Ishikawa (cell line): Measurements from ENCODE around the gene SERTM2.

Source experiments
- CEBPB ChIP-seq: IDR thresholded peaks from 2 replicates; pipeline ENCODE4 v1.6.1; 2012
- CREB1 ChIP-seq: IDR thresholded peaks from 2 replicates; pipeline ENCODE4 v1.6.1; 2012; ENCODE audit warnings: low read depth
- EP300 ChIP-seq: IDR thresholded peaks from 2 replicates; pipeline ENCODE4 v1.6.1; 2012; ENCODE audit warnings: borderline replicate concordance
- FOXM1 ChIP-seq: IDR thresholded peaks from 2 replicates; pipeline ENCODE4 v1.6.1; 2012; ENCODE audit warnings: low read depth, borderline replicate concordance
- MAX ChIP-seq: IDR thresholded peaks from 2 replicates; pipeline ENCODE4 v1.6.1; 2012
- NFIC ChIP-seq: IDR thresholded peaks from 2 replicates; pipeline ENCODE4 v1.6.1; 2012
- RAD21 ChIP-seq: IDR thresholded peaks from 2 replicates; pipeline ENCODE4 v1.6.1; 2012; ENCODE audit warnings: low read depth
- TAF1 ChIP-seq: IDR thresholded peaks from 2 replicates; pipeline ENCODE4 v1.6.1; 2012; ENCODE audit warnings: low read depth, mild to moderate bottlenecking
- USF1 ChIP-seq: IDR thresholded peaks from 2 replicates; pipeline ENCODE4 v1.6.1; 2012
- YY1 ChIP-seq: IDR thresholded peaks from 2 replicates; pipeline ENCODE4 v1.6.1; 2012; ENCODE audit warnings: low read depth
- TF ChIP-seq, protein P1 (sequence below): IDR thresholded peaks from 2 replicates; pipeline ENCODE4 v1.6.1; 2012; ENCODE audit warnings: low read depth, mild to moderate bottlenecking

DNA sequence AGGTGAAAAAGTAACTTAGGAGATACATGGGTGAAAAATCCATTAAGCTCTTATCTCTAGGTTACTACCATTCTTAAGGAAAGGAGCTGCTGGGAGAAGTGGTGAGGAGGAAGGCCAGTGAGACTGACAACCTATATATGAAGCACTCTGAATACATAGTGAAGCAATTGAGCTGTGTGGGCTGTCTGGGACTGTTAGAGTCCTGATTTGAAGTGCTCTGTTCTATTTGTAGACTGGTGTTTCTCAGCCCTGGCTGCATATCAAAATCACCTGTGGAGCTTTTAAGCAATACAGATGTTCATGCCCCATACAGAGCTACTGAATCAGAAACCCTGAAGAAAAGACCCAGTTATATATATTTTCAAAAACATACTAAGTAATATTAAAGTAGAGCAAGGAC is 3.9 kb downstream of the SERTM2 start:
- TF ChIP-seq FOXM1 (no peak), YY1 (no peak), MAX (no peak), TAF1 (no peak), CEBPB (no peak), NFIC (no peak), RAD21 (no peak), EP300 (no peak), CREB1 (no peak), USF1 (no peak)
- TF ChIP-seq, protein P1, sequence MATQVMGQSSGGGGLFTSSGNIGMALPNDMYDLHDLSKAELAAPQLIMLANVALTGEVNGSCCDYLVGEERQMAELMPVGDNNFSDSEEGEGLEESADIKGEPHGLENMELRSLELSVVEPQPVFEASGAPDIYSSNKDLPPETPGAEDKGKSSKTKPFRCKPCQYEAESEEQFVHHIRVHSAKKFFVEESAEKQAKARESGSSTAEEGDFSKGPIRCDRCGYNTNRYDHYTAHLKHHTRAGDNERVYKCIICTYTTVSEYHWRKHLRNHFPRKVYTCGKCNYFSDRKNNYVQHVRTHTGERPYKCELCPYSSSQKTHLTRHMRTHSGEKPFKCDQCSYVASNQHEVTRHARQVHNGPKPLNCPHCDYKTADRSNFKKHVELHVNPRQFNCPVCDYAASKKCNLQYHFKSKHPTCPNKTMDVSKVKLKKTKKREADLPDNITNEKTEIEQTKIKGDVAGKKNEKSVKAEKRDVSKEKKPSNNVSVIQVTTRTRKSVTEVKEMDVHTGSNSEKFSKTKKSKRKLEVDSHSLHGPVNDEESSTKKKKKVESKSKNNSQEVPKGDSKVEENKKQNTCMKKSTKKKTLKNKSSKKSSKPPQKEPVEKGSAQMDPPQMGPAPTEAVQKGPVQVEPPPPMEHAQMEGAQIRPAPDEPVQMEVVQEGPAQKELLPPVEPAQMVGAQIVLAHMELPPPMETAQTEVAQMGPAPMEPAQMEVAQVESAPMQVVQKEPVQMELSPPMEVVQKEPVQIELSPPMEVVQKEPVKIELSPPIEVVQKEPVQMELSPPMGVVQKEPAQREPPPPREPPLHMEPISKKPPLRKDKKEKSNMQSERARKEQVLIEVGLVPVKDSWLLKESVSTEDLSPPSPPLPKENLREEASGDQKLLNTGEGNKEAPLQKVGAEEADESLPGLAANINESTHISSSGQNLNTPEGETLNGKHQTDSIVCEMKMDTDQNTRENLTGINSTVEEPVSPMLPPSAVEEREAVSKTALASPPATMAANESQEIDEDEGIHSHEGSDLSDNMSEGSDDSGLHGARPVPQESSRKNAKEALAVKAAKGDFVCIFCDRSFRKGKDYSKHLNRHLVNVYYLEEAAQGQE: no peak
